Dedifferentiated amniotic fluid mesenchymal stem cell (primary cell): ENCODE measurements around the gene MEIG1.
A peak's percentile ranks its signal among the peaks of the same experiment; 100 is the strongest.
"Not testable (repeated sequence)": the region's sequence is repeated elsewhere in the genome, so short reads cannot be mapped to it uniquely, and the experiment has no call there.

Experiments
- DNase-seq: peaks from one replicate; pipeline ENCODE4 v3.0.0-alpha.2; 2016; ENCODE audit errors: extremely low spot score

Gene MEIG1, protein sequence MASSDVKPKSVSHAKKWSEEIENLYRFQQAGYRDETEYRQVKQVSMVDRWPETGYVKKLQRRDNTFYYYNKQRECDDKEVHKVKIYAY

DNA sequence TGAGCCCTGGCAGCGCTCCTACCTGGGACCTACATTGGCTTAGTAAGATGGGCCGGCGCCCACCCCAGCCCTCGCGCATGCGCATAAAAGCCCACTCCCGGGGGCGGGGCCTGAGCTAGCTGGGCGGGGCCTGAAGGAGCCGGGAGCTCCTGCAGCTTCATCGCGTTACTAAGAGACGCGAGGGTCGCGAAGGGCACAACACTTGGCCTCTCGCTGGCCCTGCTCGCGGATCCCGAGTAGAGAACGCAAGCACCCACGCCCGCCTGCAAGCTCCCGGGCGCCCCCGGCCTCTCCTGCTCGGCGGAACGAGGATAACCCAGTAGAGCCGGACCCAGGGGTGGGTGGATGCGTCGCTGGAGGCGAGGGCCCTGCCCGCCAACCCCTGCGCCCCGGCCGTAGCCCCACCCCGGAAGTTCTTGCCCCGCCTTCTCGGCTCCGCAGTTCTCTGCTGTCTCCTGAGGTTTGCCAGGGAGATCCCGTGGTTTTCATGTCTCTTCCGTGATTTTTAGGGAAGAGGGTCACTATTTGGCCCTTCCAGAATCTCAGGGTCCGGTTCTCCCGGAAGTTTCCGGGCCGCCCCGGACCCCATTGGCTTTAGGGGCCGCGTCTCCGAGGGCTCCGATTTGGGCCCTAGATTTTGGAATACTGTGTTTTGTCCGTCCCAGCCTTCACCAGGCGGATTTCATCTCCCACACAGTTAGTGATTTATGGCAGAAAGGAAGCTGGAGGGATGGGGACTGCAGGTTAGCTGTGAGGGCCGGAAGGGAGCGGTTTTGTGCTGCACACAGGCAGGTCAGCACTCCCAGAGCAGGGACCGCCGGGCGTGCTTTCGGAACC lies at the start of gene MEIG1:
Gene MEIG1 (plus strand): TSS at position 168 of the 837 bp plus-strand sequence. CDS start 7,081 bp downstream, outside the sequence.
- DNase-seq, result peak; percentile 94

DNA sequence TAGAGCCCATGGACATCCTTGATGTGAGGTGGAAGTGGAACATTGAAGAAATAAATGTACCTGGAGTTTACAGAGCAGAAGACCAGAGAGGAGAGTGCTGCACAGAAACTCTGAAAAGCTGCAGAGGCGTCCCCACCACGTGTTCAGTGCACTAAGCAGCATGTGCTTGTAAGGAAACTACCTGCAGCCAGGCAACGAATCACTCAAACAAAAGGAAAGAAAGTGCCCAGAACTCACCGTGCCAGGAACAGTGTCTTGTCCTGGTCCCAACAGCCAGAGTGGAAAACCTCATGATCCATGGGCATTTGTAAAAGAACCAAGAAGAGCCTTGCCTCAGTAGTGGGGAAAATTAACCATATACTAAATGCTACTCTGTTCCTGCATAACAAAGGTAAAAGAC lies 48.2 kb upstream of the MEIG1 start:
- no peak for DNase-seq

DNA sequence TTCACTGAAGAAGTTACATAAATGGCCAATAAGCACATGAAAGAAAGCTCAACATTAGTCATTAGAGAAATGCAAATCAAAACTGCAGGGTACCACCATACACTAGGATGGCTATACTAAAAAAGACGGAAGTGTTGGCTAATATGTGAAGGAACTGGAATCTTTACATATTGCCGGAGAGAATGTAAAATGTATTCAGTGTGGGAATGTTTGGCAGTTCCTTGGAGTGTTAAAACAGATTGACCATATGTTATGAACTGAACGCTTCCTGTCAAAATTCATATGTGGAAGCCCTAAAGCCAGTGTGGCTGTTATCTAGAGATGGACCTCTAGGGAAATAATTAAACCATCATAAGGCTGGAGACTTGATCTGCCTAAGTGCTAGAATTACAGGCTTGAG lies 47.4 kb upstream of the MEIG1 start:
- DNase-seq, result no peak

DNA sequence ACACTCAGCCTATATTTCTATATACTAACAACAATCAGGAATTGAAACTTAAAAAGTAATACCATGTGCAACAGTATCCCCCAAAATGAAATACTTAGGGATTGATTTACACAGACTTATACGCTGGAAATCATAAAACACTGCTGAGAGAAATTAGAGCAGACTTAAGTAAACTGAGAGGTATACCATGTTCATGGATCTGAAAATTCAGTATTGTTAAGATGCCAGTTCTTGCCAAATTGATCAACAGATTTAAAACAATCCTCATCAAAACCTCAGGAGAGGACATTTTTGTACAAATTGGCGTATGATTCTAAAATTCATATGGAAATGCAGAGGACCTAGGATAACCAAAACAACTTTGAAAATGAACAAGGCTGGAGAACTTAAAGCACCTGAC lies 42.6 kb upstream of the MEIG1 start:
- DNase-seq, result no peak

DNA sequence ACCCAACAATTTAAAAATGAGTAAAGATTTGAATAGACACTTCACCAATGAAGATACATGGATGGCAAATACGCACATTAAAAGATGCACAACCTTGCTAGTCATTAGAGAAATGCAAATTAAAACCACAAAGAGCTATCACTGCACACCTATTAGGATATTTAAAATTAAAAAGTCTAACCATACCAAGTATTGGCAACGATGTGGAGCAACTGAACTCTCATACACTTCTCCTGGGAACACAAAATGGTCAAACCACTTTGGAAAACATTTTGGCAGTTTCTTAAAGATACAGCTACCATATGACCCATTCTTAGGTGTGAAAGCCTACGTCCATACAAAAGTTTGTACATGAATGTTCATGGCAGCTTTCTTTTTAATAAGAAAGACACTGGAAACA lies 41.4 kb upstream of the MEIG1 start:
- DNase-seq, result no peak

DNA sequence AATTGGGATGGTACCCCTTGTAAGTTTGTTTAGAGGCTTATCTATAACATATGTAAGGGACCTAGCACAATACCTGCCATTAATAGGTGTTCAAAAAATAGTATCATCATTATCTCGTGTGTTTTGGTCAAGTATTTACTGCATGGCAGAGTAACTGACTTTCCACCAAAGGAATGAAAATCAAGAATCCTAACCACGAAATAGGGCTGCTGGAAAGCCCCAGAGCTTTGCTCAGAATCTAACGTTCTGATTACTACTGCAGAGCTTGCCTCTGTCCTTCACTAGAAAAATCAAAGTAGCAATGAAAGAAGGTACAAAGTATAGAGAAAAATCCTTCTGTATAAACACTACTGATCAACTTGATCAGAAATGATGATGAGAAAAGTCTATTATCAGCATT lies 40.2 kb upstream of the MEIG1 start:
- no peak for DNase-seq

DNA sequence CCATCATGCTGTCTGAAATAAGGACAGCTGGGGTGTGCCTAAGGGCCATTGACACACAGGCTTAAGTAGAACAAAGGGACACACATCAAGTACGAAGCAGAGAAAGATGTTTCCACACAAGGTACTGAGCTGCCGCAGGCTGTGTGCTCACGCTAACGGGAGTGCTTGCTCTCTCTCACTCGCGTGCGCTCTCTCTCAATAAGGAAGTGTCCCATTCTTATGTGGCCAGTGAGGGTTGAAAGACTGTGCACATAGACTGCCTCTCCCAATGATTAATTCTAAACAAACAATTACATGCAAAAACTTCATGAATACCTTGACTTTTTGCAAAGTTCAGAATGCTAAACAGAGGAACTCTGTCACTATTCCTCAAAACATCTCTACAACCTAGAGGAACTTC lies 35.2 kb upstream of the MEIG1 start:
- no peak for DNase-seq

DNA sequence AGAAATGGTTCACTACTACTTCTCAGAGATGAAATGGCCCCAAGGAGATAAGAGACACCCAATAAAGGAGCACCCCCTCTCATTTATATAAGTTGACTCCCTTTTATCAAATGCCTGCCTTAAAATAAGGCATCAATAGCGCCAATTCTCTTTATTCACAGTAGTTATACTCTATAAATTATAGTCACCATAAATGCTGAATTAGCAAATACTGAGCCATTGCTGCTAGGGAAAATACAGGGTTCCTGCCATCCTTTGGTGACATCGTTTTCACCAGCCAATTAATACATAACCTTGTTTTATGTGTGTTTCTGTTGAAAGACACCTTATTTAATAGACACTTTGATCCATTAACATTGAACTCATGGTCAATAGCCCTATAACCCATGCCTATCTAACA lies 33.9 kb upstream of the MEIG1 start:
- DNase-seq, result no peak

DNA sequence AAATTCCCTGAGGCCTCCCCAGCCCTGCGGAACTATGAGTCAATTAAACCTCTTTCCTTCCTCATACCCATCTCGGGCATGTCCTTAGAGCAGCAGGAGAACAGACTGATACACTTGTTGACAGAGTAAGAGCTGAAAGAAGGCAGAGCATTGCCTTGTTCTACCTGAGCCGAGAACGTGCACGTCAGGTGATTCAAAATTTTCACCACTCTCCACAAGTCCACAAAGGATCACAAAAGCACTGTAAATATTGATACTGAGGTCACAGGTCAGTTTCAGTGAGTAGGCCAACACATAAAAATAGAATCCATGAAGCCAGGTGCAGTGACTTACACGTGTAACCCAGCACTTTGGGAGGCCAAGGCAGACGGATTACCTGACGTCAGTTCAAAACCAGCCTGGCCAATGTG lies 33.1 kb upstream of the MEIG1 start:
- no peak for DNase-seq

DNA sequence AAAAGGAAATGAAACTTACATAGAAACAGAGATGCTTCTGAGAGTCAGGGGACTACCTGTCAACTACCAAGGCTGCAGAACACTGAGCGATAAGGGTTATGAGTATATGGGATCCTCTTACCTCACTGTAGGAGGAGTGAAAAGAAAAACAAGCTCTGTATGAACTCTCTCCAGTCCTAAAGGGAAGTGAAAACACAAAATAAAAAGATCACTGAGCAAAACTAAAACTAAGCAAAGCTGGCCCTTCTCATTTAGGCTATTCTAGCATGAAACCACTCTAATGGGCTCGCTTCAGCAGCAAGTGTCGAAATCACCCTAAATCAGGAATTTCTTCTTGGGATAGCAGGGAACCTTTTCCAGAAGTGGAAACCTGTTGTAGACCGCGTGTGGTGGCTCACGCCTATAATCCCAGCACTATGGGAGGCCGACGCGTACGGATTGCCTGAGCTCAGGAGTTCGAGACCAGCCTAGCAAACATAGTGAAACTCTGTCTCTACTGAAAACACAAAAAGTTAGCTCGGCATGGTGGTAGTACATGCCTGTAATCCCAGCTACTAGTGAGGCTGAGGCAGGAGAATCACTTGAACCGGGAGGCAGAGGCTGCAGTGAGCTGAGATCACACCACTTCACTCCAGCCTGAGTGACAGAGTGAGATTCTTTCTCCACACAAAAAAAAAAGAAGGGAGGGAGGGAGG lies 32.3 kb upstream of the MEIG1 start:
- DNase-seq, result no peak

DNA sequence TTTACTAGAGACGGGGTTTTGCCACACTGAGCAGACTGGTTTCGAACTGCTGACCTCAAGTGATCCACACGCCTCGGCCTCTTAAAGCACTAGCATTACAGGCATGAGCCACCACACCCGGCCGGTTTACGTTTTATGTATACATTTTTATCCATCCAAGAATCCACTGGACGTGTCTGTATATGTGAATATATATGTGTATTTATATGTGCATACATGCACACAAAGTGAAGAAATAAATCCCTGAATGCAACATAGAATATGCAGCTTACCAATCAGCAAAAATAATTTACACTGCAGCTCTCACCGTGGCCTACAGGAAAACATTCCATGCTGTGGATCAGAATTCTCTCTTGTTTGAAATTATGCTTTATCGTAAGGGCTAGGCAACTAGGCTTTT lies 28.6 kb upstream of the MEIG1 start:
- no peak for DNase-seq

DNA sequence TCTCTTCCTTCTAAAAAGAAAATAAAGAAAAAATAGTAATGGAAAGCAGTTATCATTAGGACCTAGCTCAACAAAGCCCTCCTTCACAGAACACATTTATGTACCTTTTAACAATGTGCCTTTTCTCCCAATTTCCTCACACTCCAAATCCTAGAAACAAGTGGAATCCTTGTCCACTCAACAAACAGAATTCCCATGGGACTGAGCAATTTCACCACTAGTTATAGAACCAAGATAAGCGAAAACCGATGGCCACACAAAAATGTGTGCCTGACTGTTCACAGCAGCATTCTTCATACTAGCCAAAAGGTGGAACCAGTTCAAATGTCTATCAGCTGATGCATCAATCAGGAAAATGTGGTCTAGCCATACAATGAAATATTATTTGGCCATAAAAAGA lies 22.6 kb upstream of the MEIG1 start:
- DNase-seq, result no peak

DNA sequence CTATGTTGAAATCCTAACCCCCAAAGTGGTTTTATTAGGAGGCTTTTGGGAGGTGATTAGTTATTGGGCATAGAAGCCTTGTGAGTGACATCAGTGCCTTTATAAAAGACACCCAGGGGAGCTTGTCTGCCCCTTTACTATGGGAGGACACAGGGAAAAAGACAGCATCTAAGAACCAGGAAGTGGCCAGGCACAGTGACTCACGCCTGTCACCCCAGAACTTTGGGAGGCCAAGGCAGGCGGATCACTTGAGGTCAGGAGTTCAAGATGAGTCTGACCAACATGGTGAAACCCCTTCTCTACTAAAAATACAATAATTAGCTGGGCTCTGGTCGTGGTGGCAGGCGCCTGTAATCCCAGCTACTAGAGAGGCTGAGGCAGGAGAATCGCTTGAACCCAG lies 20.2 kb upstream of the MEIG1 start:
- not testable (repeated sequence) for DNase-seq

DNA sequence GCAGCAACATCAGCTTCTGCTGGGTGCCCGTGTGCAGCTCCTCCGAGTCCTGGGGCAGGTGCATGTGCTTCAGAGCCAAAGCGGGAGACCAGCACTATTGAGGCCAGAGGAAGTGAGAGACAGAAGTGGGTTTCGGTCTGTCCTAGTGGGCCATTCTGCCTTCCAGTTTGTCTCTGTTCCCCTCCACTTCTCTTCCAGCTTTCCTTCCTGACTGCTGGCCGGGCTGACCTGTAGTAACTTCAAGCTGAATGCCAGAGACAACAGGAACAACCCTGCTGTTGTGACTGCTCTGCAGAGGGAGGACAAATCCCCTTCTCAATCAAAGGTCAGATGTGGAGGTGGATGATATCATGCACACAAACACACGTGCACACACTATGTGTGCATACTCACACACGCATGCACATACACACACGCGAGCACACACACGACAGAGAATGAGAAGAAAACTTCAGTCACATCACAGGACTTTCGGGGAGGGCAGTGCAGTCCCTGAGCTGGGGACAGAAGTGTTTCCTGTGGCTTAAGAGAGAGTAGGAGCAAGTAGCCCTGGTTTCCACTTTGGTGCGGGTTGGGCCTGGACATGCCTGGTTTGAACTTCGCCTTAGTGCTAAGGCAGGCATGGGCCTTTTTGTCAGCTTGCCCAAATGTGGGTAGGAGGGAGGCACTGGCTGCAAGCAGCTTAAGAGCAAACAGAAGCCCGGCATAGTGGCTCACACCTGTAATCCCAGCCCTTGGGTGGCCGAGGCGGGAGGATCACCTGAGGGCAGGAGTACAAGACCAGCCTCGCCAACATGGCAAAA lies 16.8 kb upstream of the MEIG1 start:
- not testable (repeated sequence) for DNase-seq

DNA sequence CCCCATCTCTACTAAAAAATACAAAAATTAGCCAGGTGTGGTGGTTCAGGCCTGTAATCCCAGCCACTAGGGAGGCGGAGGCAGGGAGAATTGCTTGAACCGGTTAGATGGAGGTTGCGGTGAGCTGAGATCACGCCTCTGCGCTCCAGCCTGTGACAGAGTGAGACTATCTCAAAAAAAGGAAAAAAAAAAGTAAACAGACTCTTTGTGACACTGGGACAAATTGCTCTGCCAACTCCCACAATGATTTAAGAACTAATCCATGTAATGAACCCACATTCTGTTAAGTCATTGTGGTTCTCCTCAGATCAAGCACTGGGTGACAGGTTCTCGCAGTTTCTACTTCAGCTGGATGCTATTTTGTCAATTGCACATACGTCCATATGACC lies 16.2 kb upstream of the MEIG1 start:
- not testable (repeated sequence) for DNase-seq

DNA sequence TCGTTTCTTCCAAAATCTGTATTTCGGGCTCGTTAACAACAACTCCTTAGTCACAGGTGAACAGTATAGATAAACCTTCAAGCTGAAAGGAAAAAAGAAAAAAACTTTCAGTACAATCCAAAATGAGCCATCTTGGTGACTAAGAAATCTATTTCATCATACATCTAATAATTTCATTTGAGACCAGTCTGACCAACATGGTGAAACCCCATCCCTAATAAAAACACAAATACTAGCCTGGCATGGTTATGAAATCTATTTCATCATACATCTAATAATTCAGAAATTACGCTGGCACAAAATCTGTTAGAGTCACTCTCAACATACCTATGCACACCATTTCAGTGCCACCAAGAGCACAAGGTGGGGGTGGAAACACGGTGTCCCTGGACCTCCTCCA lies 14.1 kb upstream of the MEIG1 start:
- no peak for DNase-seq

DNA sequence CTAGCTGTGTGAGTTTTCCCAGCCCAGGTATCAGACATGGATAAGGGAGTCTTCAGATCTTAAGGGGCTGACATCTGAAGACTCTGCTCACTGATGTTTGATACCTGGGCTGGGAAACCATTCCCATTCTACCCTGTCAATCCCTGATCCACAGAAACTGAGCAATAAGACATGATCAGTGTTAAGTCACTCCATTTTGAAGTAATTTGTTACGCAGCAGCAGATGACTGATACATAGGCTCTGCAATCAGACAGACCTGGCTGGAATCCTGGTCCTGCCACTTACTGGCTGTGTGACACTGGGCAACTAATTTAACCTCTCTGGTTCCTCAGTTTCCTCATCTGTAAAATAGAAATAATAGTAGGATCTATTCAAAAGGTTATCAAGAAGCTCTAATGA lies 11.9 kb upstream of the MEIG1 start:
- DNase-seq, result no peak

DNA sequence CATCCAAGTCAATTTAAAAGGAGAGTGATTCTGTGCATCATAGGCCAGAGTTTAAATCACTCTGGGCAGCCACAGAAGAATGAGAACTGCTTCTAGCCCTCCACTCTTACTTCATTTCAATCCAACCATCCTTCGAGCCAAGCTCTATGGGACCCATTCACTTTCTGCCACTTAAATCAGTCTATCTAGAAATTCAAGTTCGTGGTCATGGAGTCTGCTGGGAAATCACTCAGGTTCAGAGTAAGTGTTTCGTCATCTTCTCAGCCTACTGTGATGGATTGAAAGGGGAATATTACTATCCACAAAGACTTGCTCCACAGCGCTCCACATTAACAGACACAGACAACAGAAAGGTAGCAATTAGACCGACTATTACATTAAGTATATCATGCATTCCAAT lies 9.9 kb upstream of the MEIG1 start:
- no peak for DNase-seq

DNA sequence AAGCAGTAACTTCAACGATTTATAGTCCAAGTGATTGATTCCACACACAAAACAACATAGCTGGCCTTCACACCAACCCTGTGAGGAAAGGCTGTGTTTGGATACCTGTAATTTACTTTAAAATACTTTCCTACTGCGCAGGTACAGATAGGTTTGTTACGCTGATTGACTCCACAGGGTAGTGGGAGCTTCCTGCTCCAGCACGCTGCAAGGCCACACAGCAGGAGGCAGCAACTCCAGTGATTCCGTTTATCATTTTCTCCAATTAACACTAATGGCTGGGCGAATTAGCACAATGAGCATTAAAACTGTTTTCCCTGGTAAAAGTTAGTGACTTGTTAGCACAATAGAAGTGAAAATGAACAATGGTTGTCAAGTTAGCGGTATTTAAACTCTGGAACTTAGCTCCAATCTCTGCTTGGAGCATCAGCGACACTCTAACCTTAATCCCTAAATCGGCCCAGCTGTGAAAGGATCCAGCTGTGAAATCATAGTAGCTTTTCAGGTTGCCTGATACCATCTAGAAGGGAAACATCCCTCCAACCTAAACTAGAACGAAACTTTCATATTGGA lies 6.3 kb upstream of the MEIG1 start:
- DNase-seq, result no peak

DNA sequence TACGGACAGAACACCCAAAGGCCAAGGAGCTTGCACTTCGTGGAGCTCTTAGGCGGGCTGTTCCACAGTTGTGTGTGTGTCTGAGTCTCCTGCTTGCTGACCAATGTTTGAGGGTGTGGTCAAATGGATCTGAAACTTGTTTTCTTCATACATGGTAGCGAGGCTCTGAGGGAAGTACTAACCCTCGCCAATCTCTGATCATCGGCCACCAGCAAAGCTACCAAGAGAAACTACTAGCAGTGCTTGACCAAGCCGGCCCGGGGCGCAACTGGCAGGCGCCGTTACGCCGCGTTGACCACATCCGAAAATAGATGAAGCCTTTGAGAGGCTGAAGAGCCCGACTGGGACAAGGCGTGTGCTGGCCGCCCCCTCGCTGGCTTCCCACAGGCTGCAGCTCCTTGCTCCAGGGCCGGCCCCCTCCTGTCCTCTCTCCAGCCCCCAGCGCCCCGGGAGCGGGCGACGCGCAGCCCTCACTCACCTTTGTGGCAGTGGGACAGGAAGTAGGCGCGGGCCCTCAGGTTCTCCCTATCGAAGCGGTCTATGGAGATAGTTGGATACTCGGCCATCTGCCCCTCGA lies 5.7 kb upstream of the MEIG1 start:
- peak; percentile 52 for DNase-seq

DNA sequence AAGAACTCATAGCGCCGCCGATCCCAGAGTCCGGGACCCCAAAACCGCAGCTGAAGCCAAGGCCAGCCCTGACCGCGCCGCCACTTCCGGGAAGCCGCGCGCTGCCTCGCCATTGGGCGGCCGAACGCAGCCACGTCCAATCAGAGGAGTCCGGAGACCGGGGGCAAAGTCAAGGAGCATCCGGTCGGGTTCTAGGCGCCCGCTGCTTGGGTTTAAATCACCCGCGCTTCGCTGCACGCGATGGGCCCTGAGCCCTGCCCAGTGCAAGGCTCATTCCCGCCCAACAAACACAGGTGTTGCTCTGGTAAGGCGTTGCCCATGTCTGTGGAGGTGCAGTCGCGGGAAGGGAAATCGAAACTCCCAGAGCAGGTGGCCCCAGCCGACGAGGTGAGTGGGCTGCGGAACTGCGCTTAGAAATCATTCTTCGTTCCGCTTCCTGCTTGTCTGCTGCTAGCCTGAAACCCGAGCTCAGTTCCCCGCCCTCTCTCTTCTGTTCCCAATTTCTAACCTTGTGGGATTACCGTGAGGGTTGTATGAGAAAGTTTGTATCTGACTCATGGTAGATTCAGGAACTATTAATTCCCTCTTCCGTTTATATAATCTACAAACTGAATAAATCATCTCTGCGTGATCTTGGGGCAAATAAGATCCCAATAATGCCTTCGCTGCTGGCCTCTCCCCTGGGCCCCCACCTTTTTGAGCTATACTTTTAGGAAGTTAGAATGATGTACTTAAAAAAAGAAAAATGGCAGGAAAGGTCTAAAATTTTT lies 5.0 kb upstream of the MEIG1 start, which contains the start of gene DCLRE1C:
Gene DCLRE1C (minus strand): TSS at position 96 of the 770 bp plus-strand sequence. CDS start 86 bp downstream, at position 10.
- peak; percentile 94 for DNase-seq
